SW 1271 (cell line): Measurements from ENCODE around the gene DPP6.
"Not testable (repeated sequence)": the region's sequence is repeated elsewhere in the genome, so short reads cannot be mapped to it uniquely, and the experiment has no call there.

Source experiments
- DNase-seq, 2 experiments: peaks; one replicate each; lab custom pipeline; 2025; lab: John Stamatoyannopoulos, UW

The DPP6 gene

DNA sequence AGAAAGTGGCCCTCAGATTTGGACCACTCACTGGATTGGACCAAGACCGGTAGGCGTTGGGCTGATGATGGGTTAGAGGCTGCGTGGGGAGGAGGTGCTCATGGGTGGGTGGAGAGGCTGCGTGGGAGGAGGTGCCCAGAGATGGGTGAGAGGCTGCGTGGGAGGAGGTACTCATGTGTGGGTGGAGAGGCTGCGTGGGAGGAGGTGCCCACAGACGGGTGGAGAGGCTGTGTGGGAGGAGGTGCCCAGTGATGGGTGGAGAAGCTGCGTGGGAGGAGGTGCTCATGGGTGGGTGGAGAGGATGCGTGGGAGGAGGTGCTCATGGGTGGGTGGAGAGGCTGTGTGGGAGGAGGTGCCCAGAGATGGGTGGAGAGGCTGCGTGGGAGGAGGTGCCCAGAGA lies 604.4 kb downstream of the DPP6 start:
- no peak for DNase-seq

DNA sequence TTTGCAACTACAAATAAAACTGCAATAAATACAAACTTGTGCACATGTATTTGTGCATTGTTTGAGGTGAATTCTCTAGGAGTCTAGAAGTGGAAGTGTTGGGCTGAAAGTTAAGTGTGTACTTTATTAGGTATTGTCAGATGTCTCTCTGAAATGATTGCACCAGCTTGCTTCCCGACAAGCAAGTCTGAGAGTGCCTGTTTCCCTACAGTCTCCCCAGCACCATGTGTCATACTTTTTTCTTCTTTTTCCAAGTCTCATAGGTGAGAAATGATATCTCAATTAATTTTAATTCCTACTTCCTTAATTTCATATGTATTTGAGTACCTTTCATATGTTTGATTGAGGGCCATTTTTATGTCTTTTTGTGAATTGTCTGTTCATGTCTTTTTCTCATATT lies 614.6 kb downstream of the DPP6 start:
- DNase-seq, result no peak

- DNase-seq, result no peak
Measured at GRCh38 chr7:154672659-154673415, 620.6 kb downstream of the DPP6 start.

- no peak for DNase-seq
Measured at GRCh38 chr7:154674191-154674590, 622.0 kb downstream of the DPP6 start.

- no peak for DNase-seq
Measured at GRCh38 chr7:154675560-154675959, 623.4 kb downstream of the DPP6 start.

- not testable (repeated sequence) for DNase-seq
Measured at GRCh38 chr7:154676033-154676421, 623.8 kb downstream of the DPP6 start.

DNA sequence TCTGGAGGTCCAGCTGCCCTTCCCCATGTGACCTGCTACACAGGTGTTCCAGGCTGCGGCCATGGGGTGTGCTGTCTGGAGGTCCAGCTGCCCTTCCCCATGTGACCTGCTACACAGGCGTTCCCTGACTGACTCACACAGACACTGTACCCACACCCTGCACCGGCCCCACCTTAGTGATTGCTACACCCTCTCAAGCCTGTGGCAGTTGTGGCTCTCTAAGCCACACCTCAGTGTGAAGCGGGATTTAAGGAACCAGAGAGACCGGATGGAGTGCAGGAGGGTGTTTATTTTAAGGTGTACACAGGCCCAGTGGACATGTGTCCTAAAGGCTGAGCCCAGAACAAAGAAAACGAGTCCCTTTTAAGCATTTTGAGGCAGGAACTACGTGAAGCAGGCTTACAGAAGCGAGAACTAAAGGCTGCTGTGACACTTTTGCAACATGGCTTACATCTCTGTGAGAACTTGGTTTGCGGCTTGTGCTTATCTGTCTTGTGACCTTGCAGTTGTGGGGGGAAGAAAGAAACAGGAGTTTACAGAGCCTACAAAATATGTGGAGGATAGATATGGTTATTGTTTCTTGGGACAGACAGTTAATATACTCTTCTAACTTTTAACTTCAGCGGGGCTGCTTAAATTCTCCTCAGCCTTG lies 624.4 kb downstream of the DPP6 start:
- DNase-seq, result no peak

GRCh38 chr7:154677454-154677853 lies 625.3 kb downstream of the DPP6 start:
- no peak for DNase-seq

- not testable (repeated sequence) for DNase-seq
Measured at GRCh38 chr7:154678001-154678550, 625.9 kb downstream of the DPP6 start.

DNA sequence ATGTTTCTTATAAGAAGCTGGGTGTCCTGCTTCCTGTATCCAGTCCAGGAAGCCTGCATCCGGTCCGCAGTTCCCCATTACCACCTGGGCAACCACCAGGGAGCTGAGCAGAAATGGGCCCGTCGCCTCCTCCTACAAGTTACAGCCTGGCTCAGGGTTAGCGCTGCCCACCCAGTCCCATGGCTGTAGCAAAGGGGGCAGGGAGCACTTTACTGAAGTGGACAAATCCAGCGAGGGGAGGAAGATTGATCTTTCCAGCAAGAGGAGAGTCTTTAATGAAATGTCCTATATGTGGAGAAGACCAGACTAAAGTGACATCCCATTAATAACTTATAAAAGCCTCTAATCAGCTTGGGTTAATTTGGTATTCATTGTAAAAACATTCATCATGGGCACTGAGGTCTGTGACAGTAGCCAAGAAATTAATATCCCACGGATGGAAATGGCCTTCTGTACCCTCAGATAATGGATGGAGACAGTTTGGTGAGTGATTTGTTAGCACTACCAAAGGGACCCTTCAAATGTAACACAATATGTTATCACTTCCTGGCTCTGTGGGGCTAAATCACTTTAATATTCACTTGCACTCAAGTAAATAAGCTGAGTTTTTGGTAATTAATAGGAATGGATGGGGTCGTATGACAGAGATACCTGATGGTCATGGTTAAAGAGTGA lies 627.3 kb downstream of the DPP6 start:
- DNase-seq, result no peak

GRCh38 chr7:154680894-154681659 lies 628.9 kb downstream of the DPP6 start:
- DNase-seq, result no peak

- no peak for DNase-seq
Measured at GRCh38 chr7:154682003-154682402, 629.8 kb downstream of the DPP6 start.

GRCh38 chr7:154684666-154685563 lies 632.7 kb downstream of the DPP6 start:
- no peak for DNase-seq

DNA sequence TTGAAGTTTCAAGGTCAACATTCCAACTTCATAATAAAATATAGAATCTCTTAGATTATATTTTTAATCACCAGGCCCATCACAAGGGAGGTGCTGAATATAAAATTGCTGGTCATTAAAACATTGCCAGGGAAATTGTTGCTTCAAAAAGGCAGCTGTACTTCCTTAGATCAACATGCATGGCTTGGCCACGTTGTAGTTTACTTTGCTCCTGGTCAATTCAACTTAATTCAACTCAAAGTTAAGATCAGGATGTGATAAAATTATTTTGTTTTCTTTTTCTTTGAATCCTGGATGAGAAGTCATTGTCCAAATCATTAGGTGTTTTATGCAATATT lies 633.3 kb downstream of the DPP6 start:
- no peak for DNase-seq

DNA sequence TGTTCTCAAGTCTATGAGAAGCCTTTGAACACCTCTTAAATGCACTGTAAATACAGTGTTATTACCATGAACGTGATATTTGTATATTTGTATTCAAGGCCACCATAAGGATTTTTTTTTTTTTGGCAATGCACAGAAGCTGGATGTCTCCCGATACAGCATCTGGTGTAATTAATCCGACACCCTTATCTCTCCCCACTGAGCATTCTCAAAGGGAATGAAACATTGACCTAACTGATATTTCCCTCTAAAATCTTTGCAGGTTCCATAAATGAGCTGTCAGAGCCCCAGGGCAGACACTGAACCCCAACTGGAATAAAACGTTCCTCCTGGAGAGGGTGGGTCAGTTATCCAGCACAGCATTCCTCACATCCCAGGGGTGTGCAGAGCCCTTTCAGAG lies 634.1 kb downstream of the DPP6 start:
- no peak for DNase-seq

- DNase-seq, result no peak
Measured at GRCh38 chr7:154688952-154689351, 636.8 kb downstream of the DPP6 start.

DNA sequence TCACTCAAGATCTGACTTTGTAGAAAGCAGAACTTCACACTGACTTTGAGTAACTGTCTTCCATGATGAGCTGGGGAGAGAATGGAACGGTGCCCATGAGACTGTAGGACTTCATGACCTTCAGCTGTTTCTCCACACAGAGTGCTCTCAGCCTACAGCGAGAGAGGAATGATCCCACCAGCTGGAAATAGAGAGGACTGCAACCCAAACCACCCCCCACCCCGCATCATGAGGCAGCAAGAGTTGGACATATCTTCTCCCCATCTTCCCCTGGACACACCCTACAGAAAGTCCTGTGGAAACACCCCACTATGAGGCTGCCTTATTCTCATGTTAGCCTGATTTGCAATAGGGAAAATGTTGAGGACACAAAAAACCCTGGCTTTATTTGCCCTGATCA lies 638.2 kb downstream of the DPP6 start:
- no peak for DNase-seq

DNA sequence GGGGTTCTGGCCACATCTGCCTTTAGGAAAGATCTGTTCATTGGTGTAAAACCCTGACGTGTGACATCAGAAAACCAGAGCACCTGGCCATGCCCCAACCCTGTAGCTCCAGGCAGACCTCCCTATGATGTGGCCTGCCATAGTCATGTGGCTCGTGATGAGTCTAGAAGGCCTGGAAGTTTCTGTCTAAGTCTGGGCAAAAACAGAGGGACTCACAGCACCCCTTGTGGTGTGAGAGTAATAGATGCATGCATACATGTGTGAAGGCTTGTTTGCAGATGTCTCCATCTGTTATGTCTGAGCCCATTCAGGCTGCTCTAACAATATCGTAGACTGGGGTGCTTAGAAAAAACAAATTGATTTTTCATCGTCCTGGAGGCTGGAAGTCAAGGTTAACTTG lies 641.5 kb downstream of the DPP6 start:
- DNase-seq, result no peak

GRCh38 chr7:154695836-154696235 lies 643.6 kb downstream of the DPP6 start:
- DNase-seq, result no peak

GRCh38 chr7:154696556-154696955 lies 644.4 kb downstream of the DPP6 start:
- DNase-seq, result no peak

- no peak for DNase-seq
Measured at GRCh38 chr7:154698726-154699291, 646.6 kb downstream of the DPP6 start.
